ENCODE results near the gene METTL17. TPM values are rescaled to one million over a fixed set of nuclear protein-coding genes. Genes with fewer than 3 reads are reported as not detected.

Gene METTL17
- total and polyA plus RNA-seq, 9 of the 15 experiments (the other 6 are each of a cell fraction or from before 2014, with no cell fraction given): 65.6 to 150 (median 90.0) TPM

DNA sequence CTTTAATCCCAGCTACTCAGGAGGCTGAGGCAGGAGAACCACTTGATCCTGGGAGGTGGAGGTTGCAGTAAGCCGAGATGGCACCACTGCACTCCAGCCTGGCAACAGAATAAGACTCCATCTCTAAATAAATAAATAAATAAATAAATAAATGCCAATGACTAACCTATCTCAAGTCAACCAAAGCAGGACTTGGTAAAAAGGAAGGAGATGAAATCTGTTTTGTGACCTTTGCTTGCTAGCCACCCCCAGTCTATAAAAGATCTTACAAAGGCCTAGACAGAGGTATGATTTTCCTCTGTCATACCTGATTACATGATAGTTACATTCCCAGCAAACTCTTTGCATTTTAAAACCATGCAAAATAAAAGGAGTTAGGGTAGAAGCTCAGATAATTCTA, 13.5 kb upstream of the METTL17 start:
- POLR2A ChIA-PET: no interaction called here
- Histone ChIP-seq H2AFZ (ENCODE audit: low read depth, low read length) (no peak overlapping the region), H3K4me2 (ENCODE audit: insufficient read depth, low read length) (no peak overlapping the region), H3K4me3 (no peak overlapping the region), H3K9me3 (replicated peaks; ENCODE audit: control insufficient read depth, insufficient read depth, low read depth, low read length) (no peaks in the 10 kb centered on the region), H3K27ac (ENCODE audit: extremely low read depth, low read depth, low read length) (no peak overlapping the region), H4K20me1 (replicated peaks; ENCODE audit: control insufficient read depth, insufficient read depth, low read length) (no peaks in the 10 kb centered on the region), H3K79me2 (ENCODE audit: control insufficient read depth, insufficient read depth, low read length) (no peaks in the 10 kb centered on the region), H3K4me1 (replicated peaks in 1 of 2; ENCODE audit: control insufficient read depth in 2 of 2, insufficient read depth in 2 of 2, low read length in 2 of 2) (peaks cover 0 to 3% of the 10 kb centered on the region in 2 experiments; a peak in 3 of 5 replicates), H3K9ac (ENCODE audit: insufficient read depth in 1 of 2, low read depth in 2 of 2, low read length in 2 of 2) (no peak overlapping the region), H3K9me1 (ENCODE audit: control insufficient read depth, insufficient read depth, low read length) (no peaks in the 10 kb centered on the region), H3K27me3 (ENCODE audit: control insufficient read depth in 2 of 2, insufficient read depth in 2 of 2, low read length in 2 of 2) (no peaks in the 10 kb centered on the region; a peak in 1 of 5 replicates), H3K36me3 (ENCODE audit: control insufficient read depth, insufficient read depth, low read length) (no peaks in the 10 kb centered on the region)
- in situ Hi-C loops (cut with MboI) (no loop called here), intact Hi-C loops (cut with micrococcal nuclease) (no loop called here)
- DNase-seq (ENCODE audit: extremely low read depth in 1 of 4, low spot score in 3 of 4) (no peak), FAIRE-seq (no peak), ATAC-seq (no peak)
- 25% methylated on average over 1 of the region's 1 CpG for WGBS (ENCODE audit: insufficient coverage, low coverage, missing lambda C conversion rate)
- BruUV-seq (replicated peaks): no TSS peak
- CTCF ChIA-PET (ENCODE audit: low intra/inter-chr PET ratio): no interaction called here
- no peak for TF ChIP-seq POLR2B (IDR thresholded peaks at IDR 0.05; ENCODE audit: low read depth, partially characterized antibody)
- TF ChIP-seq, protein P1, sequence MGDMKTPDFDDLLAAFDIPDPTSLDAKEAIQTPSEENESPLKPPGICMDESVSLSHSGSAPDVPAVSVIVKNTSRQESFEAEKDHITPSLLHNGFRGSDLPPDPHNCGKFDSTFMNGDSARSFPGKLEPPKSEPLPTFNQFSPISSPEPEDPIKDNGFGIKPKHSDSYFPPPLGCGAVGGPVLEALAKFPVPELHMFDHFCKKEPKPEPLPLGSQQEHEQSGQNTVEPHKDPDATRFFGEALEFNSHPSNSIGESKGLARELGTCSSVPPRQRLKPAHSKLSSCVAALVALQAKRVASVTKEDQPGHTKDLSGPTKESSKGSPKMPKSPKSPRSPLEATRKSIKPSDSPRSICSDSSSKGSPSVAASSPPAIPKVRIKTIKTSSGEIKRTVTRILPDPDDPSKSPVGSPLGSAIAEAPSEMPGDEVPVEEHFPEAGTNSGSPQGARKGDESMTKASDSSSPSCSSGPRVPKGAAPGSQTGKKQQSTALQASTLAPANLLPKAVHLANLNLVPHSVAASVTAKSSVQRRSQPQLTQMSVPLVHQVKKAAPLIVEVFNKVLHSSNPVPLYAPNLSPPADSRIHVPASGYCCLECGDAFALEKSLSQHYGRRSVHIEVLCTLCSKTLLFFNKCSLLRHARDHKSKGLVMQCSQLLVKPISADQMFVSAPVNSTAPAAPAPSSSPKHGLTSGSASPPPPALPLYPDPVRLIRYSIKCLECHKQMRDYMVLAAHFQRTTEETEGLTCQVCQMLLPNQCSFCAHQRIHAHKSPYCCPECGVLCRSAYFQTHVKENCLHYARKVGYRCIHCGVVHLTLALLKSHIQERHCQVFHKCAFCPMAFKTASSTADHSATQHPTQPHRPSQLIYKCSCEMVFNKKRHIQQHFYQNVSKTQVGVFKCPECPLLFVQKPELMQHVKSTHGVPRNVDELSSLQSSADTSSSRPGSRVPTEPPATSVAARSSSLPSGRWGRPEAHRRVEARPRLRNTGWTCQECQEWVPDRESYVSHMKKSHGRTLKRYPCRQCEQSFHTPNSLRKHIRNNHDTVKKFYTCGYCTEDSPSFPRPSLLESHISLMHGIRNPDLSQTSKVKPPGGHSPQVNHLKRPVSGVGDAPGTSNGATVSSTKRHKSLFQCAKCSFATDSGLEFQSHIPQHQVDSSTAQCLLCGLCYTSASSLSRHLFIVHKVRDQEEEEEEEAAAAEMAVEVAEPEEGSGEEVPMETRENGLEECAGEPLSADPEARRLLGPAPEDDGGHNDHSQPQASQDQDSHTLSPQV (IDR thresholded peaks at IDR 0.05): no peak
- no peak for TF ChIP-seq HSF4 (CRISPR knock-in tag; IDR thresholded peaks at IDR 0.05; ENCODE audit: borderline replicate concordance)
- TF ChIP-seq ZNF551 (CRISPR knock-in tag; IDR thresholded peaks at IDR 0.05): no peak
- TF ChIP-seq ZNF766 (CRISPR knock-in tag; conservative IDR thresholded peaks at IDR 0.05): no peak
- TF ChIP-seq KAT2B (IDR thresholded peaks at IDR 0.05; ENCODE audit: low read depth, low read length): no peak
- TF ChIP-seq, protein P2, sequence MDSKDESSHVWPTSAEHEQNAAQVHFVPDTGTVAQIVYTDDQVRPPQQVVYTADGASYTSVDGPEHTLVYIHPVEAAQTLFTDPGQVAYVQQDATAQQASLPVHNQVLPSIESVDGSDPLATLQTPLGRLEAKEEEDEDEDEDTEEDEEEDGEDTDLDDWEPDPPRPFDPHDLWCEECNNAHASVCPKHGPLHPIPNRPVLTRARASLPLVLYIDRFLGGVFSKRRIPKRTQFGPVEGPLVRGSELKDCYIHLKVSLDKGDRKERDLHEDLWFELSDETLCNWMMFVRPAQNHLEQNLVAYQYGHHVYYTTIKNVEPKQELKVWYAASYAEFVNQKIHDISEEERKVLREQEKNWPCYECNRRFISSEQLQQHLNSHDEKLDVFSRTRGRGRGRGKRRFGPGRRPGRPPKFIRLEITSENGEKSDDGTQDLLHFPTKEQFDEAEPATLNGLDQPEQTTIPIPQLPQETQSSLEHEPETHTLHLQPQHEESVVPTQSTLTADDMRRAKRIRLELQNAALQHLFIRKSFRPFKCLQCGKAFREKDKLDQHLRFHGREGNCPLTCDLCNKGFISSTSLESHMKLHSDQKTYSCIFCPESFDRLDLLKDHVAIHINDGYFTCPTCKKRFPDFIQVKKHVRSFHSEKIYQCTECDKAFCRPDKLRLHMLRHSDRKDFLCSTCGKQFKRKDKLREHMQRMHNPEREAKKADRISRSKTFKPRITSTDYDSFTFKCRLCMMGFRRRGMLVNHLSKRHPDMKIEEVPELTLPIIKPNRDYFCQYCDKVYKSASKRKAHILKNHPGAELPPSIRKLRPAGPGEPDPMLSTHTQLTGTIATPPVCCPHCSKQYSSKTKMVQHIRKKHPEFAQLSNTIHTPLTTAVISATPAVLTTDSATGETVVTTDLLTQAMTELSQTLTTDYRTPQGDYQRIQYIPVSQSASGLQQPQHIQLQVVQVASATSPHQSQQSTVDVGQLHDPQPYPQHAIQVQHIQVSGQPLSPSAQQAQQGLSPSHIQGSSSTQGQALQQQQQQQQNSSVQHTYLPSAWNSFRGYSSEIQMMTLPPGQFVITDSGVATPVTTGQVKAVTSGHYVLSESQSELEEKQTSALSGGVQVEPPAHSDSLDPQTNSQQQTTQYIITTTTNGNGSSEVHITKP (IDR thresholded peaks at IDR 0.05; ENCODE audit: partially characterized antibody): no peak
- no peak for TF ChIP-seq TAF7 (tag; IDR thresholded peaks at IDR 0.05)
- no peak for TF ChIP-seq GABPA (tag; conservative IDR thresholded peaks at IDR 0.05; ENCODE audit: low read depth)
- TF ChIP-seq CAMTA2 (CRISPR knock-in tag; conservative IDR thresholded peaks at IDR 0.05): no peak
- TF ChIP-seq, protein P3, sequence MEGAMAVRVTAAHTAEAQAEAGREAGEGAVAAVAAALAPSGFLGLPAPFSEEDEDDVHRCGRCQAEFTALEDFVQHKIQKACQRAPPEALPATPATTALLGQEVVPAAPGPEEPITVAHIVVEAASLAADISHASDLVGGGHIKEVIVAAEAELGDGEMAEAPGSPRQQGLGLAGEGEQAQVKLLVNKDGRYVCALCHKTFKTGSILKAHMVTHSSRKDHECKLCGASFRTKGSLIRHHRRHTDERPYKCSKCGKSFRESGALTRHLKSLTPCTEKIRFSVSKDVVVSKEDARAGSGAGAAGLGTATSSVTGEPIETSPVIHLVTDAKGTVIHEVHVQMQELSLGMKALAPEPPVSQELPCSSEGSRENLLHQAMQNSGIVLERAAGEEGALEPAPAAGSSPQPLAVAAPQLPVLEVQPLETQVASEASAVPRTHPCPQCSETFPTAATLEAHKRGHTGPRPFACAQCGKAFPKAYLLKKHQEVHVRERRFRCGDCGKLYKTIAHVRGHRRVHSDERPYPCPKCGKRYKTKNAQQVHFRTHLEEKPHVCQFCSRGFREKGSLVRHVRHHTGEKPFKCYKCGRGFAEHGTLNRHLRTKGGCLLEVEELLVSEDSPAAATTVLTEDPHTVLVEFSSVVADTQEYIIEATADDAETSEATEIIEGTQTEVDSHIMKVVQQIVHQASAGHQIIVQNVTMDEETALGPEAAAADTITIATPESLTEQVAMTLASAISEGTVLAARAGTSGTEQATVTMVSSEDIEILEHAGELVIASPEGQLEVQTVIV (CRISPR knock-in tag; IDR thresholded peaks at IDR 0.05; ENCODE audit: borderline replicate concordance): no peak
- TF ChIP-seq ZNF785 (CRISPR knock-in tag; IDR thresholded peaks at IDR 0.05): no peak
- TF ChIP-seq TSC22D4 (tag; IDR thresholded peaks at IDR 0.05): no peak

Data from K562 (cell line).